Kasumi-1 (cell line): ENCODE measurements around the gene OR6M1.

Experiments used
- DNase-seq, 2 experiments: peaks; one replicate each; lab custom pipeline; 2025; lab: John Stamatoyannopoulos, UW

OR6M1 gene

DNA sequence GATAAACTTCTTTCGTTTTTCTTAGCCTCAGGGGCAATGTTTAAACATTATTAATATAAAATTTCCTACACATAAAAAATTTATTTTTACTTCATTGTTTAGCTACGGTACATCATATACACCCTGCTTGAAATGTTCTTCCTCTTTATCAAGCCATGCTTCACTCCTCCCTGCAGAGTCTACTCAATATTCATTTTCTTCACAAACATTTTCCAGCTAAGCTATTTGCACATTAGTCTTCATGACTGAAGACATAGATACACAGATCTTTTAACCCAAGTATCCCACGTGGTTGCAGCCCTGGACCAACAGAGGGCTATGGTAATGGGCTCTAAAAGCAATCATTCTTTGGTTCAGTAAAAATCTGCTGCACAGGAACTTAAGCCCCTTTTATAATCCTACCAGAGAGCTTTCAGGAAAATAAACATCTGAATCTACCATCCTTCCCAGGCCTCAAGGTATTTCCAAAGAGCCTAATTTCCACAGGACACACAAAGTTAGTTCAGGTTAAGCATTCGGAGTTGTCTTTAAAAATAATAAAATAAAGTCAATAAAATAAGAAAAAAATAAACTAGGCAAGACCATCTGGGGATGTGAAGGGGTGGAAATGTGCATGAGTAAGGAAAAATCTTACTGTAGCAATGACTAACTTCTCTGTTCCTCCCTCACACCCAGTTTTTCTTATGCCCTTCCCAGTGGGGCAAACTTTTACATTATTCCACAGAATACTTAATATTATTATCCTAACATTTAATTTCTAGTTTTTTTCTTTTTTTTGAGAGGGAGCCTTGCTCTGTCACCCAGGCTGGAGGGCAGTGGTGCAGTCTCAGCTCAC is 30.2 kb downstream of the OR6M1 start:
- DNase-seq, result no peak

DNA sequence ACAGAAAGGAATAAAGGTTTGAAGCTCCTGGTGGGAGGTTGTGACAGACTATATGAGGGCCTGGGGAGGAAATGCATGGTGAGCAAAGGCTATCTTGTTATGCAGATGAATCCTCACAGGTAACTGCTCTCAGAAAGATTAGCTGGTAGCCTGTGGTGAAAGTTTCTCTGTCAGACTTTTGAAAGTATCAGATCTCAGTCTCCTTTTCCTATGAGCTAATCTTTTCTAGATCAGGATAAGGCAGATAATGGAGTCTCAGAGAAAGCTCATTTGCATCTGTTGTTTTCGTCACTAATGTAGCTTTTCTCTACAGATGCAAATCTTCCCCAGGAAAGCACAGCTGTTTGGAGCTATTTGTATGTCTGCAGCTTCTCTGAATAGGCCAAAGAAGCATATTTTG is 30.9 kb downstream of the OR6M1 start:
- no peak for DNase-seq

DNA sequence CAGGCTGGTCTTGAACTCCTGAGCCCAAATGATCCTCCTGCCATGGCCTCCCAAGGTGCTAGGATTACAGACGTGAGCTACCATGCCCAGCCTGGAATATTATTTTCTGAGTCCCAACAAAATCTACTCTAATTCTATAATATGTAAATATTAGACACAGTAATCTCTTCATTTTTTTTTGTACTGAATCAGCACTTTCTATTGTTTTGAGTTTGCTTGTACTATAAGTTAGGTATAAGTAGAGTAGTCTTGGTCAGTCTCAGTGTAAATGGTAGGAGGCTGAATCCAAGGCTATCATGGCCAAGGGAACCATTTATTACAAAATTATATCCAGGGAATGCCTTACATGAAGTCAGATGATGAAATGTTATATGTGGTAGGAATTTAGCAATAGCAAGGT is 32.2 kb downstream of the OR6M1 start:
- no peak for DNase-seq

DNA sequence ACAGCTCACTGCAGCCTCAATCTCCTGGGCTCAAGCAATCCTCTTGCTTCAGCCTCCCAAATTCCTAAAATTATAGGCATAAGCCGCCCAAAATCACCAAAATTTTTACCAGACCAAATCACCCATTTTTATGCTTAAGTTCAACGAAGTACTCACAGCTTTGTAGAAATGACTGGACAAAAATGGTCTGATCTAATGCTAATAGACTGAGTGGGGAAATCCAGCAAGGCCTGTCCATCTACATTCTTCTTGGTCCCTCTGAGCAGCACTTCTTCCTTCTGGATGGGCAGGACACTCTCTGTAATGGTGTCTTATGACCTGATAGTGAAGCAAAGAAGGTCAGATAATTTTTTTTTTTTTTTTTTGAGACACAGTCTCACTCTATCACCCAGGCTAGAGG is 33.1 kb downstream of the OR6M1 start:
- DNase-seq, result no peak

DNA sequence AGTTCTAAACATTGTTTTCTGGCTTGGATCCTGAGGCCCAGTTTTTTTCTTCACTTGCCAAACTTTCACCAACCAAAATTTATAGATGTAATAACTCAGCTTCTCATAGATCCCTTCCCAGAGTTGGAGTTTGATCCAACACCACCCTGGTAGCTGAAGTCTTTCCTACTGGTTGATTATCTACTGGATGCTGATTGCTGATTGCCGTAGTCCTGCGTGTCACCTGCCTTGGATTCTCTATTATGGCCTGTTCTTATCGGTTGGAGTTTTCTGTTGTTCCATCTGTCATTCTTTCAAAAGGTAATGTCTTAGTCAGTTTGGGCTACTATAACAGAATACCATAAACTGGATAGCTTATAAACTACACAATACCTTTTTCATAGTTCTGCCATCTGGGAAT is 34.5 kb downstream of the OR6M1 start:
- no peak for DNase-seq

DNA sequence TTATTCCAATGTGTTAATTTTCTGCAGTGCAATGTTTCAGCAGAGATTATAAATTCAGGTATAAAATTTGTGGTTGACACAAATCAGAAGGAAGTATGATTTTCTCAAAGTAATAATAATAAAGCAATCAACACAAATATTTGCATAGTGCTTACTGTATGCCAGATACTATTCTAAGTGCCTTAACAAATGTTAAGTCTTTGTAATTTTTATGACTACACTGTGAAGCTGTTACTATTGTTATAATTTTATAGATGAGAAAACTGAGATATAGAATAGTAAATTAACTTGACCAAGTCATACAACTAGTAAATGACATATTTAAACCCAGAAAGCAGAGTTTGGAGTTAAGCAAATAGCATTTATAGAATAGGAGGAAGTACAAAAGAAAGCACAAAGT is 35.4 kb downstream of the OR6M1 start:
- no peak for DNase-seq

DNA sequence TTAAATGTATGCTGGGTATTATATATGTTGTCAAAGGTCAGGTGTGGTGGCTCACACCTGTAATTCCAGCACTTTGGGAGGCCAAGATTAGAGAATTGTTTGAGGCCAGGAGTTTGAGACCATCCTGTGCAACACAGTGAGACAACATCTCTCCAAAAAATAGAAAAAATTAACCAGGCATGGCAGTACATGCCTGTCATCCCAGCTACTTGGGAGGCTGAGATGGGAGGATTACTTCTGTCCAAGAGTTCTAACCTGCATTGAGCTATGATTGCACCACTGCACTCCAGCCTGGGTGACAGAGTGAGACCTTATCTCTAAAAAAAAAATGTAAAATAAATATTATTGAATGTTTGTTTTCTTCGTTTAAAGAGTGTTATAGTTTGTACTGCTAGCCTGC is 40.5 kb downstream of the OR6M1 start:
- DNase-seq, result no peak

DNA sequence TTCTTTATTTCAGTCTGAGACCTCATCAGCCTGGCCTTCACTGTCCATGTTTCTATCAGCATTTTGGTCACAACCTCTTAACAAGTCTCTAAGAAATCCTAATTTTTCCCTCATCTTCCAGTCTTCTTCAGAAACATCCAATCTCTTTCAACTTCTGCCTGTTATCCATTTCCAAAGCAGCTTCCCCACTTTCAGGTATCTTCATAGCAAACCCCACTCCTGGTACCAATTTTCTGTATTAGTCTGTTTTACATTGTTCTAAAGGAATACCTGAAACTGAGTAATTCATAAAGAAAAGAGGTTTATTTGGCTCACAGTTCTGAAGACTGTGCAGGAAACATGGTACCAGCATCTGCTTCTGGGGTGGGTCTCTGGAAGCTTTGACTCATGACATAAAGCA is 43.7 kb downstream of the OR6M1 start:
- no peak for DNase-seq

DNA sequence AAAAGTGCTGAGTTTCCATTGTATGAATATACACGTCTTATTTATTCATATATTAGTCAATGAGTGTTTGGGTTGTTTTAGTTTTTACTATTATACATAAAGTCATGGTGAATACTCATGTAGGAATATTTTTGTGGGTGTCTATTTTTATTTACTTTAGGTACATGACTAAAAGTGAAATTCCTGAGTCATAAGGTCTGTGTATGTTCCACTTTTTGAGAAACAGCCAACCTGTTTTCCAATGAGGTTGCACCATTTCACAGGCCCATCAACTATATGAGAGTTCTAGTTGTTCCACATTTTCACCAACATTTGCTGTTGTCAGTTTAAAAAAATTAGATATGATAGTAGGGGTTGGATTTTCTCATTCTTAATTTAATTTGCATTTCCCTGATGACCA is 45.3 kb downstream of the OR6M1 start:
- no peak for DNase-seq

DNA sequence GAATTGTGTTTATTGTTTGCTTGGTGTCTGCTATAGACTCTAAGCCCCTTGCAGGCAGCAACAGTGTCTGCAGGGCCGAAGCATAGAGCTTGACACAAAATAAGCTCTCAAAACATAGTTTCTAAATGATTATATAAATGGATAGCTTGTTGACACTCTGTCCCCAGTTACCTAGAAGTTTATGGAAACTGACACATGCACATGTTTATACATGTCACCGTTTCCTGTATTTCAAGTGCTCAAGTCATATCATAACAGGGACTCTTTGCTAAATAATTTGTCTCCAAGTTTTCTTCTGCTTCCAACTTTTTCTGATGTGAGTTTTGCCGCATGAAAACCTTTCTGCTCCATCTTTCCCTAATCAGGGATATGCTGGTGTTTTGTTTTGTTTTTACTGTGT is 48.2 kb downstream of the OR6M1 start:
- DNase-seq, result no peak

DNA sequence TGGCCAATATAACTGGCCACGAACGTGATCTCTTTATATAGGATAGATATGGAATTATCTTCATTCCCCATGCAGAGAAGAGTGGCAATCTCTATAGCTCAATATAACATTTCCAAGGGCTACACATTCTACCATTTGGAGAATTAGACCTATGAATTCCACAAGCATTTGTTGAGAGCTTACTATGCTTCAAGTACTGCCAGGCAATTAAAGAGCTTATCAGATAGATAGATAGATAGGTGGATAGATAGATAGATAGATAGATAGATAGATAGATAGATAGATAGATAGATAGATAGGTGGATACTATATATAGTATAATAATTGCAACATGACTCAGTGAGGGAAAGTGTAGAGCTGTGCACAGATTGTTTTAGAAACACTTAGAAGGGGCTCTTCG is 50.3 kb downstream of the OR6M1 start:
- DNase-seq, result no peak
